Right kidney (tissue), 1 donor: ENCODE data around the gene LHFPL3.

Experiments used
- DNase-seq: peaks from one replicate; pipeline ENCODE4 v3.0.0-alpha.2; 2016

The LHFPL3 gene

DNA sequence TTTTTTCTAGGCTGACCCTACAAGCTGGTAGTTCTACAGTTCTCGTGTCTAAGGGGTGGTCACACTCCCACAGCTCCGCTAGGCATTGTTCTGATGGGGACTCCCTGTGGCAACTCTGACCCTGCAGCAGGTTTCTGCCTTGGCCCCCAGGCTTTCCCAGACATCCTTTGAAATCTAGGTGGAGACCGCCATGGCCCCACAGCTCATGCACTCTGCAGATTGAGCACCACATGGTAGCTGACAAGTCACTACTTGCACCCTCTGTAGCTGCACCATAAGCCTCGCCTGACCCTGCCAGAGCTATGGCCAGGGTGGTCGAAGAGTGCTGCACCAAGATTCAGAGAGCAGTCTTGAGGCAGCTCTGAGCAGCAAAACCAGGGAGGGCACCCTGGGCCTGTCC, 275.6 kb downstream of the LHFPL3 start:
- no peak for DNase-seq

DNA sequence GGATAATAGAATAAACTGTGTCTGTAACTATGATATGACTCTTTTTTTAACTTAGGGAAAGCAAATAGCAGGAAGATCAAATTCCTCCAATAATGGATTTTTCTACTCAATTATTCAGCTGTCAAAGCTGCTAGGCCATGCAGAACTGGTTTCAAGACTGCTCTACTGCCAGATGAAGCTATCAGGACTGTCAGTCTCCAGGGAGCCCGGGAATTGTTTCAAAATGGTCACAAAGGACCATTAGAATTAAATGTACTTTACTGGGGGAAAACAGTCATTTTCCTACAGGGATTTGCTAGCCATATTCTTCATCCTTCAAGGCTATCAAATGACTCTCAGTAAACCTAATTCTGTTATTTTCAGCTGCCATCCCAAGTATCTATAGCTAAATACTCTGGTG, 276.3 kb downstream of the LHFPL3 start:
- DNase-seq = no peak

DNA sequence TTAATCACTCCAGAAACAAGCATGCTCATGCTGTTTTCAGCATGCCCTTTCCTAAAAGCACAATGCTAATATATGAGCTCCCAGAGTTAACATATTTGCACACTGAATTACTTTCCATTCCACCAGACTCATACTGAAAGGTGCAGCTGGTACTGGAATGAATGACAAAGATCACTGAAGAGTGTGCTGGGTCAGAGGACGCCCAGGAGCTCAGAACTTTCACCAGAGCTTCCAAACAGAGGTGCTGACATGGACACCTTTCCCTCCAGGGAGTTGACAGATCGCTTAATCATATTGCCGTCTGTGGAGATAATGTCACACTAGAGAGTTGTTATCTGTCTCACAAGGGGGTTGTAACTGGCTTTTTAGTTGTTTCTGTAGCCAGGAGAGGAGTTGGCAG, 292.9 kb downstream of the LHFPL3 start:
- DNase-seq = no peak

DNA sequence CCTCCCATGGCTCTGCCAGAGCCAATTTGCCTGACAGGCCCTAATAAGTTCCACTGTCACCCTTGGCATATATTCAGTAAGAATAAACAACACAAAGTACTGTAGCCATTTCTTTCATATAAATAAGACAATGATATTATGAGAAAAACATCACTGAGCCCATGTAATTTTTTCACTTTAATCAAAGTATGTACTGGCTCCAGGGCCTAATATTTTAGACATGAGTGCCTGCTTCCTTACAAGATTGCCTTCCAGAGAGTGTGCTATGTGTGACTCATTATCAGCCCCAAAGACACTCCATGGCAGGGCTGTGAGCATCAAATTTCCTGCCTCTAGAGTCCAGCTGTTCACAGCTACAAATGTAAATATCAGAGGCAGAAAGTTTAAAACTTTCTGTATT, 297.6 kb downstream of the LHFPL3 start:
- DNase-seq = no peak

DNA sequence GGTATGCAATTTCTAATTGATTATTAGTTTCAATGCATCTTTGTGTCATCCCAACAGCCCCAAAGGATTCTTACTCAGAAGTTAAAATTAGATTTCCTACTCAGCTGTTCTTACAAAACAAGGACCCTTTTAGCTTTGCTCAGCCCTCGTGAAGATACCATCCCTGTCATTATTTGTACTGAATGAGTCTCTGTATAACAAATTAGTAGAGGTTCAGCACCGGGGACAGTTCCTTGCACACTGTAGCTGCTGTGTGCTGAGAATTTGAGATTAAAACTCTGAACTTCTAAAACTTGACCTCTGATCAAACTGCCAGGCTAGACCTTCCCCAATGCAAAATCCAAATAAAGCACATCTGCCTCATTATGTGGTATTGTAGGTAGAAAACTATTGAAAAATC, 299.1 kb downstream of the LHFPL3 start:
- no peak for DNase-seq

DNA sequence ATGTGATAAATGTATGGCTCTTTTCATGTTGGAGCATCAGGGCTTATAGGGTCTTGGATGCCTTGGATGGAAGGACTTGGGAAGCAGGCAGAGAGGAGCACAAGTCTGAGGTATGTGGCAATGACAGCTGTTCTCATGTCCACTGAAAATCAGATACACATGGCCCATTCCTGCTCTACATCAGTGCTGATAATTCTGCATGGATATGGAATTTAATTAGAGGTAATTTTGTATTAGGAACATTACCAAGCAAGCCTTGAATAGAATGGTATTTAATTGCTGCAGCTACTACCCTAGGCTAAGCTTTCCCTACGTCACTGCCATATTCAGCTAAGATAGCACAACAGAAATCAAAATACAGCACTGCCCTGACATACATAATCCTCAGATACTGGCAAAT, 299.6 kb downstream of the LHFPL3 start:
- no peak for DNase-seq

DNA sequence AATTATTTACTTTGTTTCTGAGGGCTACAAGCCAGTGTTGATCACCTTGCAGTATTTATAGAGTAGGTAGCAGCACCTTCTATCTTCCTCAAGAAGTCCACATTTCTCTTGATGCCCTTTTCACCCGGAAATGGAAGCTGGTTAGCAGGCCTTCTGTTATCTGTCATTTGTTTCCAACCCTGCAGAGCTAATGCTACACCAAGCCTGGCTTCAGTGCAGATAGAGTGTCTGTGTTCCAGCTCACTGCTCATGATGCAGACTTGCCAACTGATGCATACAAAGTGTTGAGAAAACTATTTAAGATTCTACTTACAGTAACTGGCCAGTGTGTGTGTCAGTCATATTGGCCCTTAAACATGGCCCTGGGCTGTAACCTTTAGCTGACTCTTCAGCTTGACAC, 301.0 kb downstream of the LHFPL3 start:
- no peak for DNase-seq

DNA sequence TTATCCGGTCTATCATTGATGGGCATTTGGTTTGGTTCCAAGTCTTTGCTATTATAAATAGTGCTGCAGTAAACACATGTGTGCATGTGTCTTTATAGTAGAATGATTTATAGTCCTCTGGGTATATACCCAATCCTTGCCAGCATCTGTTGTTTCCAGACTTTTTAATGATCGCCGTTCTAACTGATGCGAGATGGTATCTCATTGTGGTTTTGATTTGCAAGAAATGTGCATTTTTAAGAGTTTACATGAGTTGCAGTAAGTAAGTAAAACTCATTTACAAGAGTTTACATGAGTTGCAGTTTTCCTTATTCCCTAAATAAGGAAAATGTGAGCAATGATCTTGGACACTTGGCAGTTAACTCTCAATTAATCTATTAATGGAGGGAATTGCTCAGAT, 312.1 kb downstream of the LHFPL3 start:
- DNase-seq = no peak

DNA sequence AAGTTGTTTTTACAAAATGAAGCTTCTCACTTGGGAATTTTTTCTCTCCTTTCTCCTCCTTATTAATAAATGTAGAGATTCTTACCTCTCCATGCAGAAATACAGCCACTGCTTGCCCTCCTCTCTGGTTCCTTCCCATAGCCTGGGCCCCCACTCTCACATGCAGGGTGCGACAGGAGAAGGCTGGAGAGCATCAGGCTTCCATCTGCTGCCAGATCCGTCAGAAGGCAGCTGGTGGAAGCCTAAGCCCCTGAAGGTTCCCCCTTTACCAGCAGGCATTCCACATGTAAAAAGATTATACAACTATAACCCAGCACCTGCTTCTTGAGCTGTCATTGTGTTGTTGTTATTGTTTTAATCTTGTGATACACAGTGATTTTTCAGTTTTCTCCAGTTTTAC, 314.2 kb downstream of the LHFPL3 start:
- DNase-seq = no peak

DNA sequence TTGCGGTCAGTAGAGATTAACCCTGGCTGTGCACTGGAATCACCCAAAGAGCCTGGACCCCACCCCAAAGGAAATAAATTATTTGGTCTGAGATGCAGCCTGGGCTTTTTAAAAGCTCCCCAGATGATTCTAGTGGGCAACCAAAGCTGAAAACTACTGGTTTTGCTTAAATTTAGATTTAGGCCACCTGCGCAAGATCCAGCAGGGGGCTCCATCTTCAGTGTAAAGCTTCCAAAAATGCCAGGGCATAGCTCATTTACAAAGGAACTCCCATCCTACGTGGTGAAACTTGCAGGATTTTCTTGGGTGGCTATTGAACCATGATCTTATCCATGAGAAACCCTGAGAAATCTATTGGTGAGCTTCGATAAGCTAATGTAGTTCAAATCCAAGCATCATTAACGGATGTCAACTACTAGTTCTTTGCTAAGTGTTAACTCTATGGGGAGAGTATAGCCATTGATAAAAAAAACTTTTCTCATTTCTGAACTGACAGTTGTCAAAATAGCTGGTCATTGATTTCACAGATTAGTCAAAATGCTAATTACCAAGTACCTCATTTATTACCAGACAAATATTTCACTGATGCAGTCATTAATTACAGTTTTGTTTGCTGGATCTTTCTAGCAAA, 315.3 kb downstream of the LHFPL3 start:
- no peak for DNase-seq

DNA sequence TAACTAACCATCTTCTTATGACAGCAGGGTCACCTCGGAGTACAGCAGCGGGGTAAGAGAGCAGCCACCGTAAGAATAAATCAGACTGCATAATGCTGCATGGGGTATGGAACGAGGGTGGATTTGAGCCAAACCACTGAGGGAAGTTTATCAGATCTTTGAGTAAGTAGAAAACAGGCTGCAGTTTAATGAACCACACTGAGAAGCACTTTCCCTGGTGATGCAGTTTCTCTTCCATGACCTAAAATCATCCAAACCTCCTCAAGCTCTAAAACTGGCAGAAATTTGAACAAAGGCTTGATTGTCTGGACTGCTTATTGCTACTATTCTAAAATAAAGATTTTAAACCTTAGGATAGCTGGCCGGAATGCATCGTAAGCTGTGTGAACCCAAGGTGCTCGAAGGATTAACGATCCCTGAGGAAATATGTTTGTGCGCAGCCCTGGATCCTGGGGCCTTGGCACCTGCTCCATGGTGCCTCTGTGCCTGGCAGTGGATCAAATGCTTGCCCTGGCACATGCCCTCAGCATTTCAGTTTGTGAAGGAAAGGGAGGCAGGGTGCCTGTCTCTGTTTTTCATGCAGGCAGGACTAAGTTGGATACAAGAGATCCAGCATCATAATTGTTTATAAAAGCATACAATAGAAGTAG, 322.7 kb downstream of the LHFPL3 start:
- DNase-seq = peak; percentile 17

DNA sequence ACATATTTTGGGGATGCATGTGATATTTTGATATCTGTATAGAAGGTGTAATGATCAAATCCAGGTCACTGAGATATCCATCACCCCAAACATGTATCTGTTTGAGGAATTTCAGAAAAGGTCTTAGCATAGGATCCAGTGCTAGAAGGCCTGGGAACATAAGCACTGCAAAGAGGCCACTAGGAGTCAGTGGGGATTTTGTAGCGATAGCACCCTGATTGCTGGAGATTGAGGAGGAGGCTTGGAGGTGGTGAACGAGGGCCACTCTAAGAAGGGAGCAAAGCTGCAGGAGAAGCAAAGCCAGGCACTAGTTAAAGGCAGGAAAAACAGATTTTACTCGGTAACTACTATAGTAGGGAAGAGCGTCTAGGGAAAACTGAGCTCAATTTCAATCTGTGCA, 324.0 kb downstream of the LHFPL3 start:
- DNase-seq = no peak

DNA sequence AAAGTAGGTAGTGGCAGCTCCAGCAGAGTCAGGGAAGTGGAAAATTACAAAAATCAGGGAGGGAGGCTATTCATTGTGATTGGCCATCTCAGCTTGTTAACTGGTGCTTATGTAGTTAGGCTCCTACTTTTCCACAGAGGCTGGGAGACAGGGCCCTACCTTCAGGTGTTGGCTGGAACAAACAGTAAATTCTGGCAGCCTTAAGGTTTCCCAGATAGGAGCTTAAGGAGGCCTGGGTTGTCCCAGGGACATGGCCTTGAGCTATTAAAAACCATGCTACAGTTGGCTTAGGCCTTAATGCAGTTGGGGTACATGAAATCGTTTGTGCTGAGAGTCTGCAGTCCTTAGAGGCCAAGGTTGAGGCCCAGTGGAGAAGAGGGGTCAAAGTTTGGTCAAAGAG, 324.5 kb downstream of the LHFPL3 start:
- no peak for DNase-seq

DNA sequence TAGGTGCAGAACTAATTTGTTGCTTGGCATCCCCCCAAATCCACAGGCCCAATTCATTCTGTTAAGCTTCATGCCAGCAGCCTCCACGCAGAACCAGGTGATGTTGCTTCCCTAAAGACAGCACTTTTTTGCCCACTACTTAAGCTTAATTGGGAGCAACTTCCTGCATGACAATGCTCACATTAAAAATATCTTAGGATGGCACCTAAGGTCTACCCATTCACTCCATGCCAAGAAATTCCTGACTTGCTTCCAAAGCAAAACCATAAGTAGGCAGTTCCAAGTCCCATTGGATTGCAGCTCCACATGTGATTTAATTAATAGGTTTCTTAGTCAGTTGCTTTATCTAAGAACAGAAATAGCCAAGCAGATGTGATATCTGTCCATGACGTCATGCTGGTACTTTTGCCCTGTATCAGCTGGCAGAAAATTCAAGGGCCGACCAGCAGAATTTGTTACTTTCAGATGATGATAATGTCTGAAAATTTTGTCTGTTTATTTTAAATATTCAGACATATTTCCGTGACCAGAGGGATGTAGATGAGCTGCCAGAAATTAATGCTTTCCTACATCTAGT, 325.5 kb downstream of the LHFPL3 start:
- no peak for DNase-seq

DNA sequence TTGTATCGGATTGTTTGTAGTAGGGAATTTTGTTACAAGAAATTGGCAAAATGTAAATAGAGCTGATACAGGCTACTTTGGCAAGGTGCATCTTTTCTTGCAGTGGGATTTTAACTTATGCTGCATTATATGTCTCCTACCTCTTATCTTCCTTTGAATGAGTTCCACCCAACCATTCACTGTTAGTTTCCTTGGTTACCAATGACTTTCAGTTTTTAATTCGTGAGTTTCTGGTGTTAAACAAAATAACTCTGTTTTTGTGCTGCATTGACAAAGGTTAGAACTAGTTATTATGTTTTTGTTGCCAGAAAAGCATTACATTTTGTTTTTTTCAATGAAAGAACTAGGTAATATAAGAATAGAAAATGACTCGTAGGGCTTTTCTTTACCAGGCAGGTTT, 327.2 kb downstream of the LHFPL3 start:
- no peak for DNase-seq

DNA sequence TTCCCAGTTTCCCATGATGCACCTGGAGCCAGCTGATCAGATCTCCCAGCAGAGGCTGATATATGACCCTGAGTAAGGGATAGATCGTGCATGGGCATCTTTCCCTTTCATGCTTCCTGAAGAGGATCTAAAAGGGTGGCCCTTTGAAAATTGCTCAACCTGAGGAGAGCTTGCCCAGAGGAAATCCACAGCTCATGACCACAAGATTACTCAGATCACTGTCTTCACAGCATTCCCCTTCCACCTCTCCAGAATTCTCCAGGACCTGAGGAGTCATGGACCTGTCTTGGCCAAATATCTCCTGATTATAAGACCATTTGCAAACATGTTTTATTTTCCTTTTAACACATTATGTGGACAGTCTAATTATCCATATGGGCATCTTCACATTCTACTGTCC, 328.1 kb downstream of the LHFPL3 start:
- DNase-seq = no peak

DNA sequence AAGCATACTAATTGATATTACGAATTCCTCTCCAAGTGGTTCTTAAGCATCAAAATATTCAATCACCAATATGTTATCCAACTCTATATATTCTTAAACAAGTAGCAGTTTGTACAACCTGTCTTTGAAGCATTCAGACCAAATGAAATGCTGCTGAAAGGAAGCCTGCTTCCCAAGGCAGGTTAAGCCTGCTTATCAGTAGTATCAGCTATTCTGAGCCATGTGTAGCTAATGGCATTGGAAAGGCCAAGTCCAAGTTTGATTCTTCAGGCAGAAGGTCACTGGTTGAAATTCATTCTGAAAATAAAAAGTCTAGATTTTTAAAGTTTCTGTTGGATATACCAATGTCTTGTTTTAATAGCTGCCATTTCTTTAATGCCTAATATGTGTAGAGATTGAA, 328.7 kb downstream of the LHFPL3 start:
- DNase-seq = no peak

DNA sequence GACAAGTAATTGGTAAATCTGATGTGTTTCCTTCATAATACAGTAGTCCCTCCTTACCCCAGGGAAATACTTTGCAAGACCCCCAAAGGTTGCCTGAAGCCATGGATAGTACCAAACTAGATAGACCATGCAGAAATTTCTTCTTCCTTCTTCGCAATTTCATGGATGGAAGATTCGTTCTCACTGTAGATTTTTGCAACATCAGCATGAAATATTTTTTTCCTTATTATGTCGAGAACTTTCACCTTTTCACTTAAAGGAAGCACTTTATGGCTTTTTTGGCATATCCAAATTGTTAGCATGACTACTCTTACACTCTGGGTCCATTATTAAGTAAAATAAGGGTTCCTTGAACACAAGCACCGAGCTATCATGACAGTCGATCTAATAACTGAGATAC, 333.2 kb downstream of the LHFPL3 start:
- no peak for DNase-seq

DNA sequence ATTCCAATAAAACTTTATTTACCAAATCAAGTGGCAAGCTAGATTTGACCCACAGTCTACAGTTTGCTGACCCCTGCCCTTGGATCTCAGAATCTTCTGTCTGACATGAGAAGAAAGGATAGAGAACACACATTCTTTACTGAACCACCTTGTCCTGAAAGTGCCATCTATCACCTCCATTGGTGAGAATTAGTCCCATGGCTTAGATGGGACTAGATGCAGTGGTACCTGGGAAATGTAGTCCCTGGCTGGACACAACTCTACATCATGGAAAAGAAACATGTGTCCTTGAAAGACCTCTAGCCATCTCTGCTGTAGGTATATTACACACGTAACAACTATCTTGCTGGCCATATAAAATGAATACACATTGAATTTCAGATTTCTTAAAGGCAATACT, 336.2 kb downstream of the LHFPL3 start:
- no peak for DNase-seq

DNA sequence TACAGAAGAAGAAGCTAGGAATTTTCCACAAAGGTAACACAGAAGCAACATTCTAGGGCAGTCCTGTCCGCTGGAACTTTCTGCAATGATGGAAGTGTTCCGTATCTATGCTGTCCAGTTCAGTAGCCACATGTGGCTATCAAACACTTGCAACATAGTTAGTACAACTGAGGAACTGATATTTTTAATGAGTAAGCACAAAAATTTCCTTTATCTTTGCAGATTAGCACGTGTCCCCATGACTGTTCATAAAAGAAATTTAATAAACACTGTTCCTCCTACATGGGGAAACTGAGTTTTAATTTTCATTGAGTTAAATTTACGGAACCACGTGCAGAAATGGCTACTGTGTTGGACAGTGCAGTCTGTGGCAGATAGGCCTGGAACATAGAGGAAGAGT, 349.2 kb downstream of the LHFPL3 start:
- no peak for DNase-seq

DNA sequence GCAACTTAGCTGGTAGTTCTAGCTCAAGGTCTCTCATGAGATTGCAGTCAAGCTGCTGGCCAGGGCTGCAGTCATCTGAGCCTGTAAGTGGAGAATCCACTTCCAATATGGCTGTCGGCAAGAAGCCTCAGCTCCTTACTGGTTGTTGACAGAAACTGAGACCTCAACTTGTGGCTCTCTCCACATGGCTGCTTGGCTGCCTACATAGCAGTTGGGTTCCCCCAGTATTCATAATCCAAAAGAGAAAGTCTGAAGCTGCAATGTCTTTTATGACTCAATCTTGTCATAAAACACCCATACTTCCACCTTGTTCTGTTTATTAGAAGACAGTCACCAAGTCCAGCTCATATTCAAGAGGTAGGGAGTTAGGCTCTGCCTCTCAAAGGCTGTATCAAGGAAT, 350.7 kb downstream of the LHFPL3 start:
- no peak for DNase-seq

DNA sequence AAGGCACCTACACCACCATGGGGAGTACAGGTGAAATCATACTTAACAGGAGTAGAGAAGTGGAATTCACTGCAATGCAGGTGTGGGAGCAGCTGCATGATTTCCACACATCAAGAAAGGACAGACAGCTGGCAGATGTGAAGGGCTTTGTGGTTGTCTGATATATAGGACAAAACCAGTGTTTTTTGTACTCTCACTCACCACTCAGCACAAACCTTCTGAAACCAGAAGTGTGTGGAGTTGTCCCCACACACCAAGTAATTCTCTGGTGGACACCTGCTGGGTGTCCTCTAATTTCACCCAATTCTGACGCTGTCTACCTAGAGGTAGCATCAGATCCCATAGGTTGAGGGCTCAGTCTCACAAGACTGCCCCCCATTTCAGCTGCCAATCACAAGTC, 357.9 kb downstream of the LHFPL3 start:
- DNase-seq = no peak

DNA sequence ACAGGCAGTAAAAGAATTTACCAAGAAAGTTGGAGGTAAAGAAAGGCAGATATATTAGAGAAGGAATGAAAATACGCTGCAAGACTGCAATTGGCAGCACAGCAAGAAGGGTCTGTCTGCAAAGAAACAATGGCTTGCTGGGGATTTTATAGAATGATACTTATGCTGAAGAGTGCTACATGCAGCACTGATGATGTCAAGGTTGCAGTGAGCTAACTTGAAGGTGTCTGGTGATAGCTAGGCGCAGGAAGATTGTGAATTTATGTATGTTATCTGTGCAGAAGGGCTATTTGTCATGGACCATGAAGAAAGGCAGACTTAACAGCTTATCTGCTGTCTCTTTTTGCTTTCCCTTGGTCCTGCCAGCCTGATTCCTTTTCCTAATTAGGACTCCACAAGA, 366.3 kb downstream of the LHFPL3 start:
- DNase-seq = no peak

DNA sequence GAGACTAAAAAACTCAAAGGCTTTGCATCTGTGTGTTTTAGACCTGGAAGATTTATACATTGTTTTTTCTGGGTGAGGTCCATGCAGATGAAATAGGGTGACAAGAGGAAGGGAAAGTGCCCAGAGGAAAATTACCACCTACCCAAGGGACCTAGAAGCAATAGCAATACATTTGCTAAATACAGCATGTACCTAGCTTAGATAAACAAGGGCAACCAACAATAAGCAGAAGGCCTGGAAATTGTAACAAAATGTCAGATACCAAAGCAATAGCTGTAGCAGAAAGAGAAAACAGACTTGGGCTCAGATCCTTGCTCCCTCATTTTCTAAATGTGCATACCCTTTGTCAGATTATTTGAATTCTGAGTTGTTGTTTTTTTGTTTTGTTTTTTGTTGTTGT, 367.2 kb downstream of the LHFPL3 start:
- DNase-seq = no peak

DNA sequence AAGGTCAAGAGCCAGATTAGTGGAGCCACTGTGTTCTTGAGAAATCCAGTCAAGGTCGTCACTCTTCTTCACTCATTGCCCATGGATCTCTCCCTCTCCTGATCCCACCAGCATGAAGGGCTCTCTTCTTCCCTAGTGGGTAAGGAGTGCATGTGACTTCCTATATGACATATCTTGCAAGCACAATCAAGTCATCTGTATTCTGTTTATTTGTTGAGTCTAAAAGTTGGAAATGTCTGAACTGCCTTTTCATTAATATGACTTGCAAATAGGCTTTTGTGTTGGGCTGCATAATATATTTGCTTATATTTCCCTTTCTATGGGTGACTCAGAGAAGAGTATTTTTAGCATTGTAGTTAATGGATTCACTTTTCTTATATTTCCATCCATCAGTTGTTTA, 371.9 kb downstream of the LHFPL3 start:
- no peak for DNase-seq
